ENCODE data around the gene FKBP11.

Gene FKBP11

GRCh38 chr12:48899651-48900050 is 25.6 kb downstream of the FKBP11 start:
- no peaks in the 10 kb centered on the region for H3K9me3 Mint-ChIP-seq
- no peak for TF ChIP-seq CTCF (IDR thresholded peaks at IDR 0.05; ENCODE audit: unreplicated experiment in 3 of 3)
- H3K27ac Mint-ChIP-seq: no peak overlapping the region
- H3K4me1 Mint-ChIP-seq: no peaks in the 10 kb centered on the region
- H3K27me3 Mint-ChIP-seq (ENCODE audit: low read depth): peaks cover 8% of the 10 kb centered on the region
- H3K36me3 Mint-ChIP-seq (ENCODE audit: low read depth): no peaks in the 10 kb centered on the region
- H3K4me3 Mint-ChIP-seq: no peak overlapping the region

- H3K27me3 Mint-ChIP-seq (ENCODE audit: low read depth): peaks cover 34% of the 10 kb centered on the region
- no peaks in the 10 kb centered on the region for H3K9me3 Mint-ChIP-seq
- peaks cover 5% of the 10 kb centered on the region for H3K4me1 Mint-ChIP-seq
- no peaks in the 10 kb centered on the region for H3K36me3 Mint-ChIP-seq (ENCODE audit: low read depth)
- H3K4me3 Mint-ChIP-seq: no peak overlapping the region
- H3K27ac Mint-ChIP-seq: no peak overlapping the region
- TF ChIP-seq CTCF (IDR thresholded peaks at IDR 0.05; ENCODE audit: unreplicated experiment in 3 of 3): no peak
These were observed 31.0 kb downstream of the FKBP11 start for GRCh38 chr12:48894271-48894670.

- TF ChIP-seq CTCF (IDR thresholded peaks at IDR 0.05; ENCODE audit: unreplicated experiment in 3 of 3): peak; percentile 93 to 97 (median 97)
- peaks cover 5% of the 10 kb centered on the region for H3K4me1 Mint-ChIP-seq
- no peaks in the 10 kb centered on the region for H3K36me3 Mint-ChIP-seq (ENCODE audit: low read depth)
- H3K27me3 Mint-ChIP-seq (ENCODE audit: low read depth): peaks cover 31% of the 10 kb centered on the region
- peak overlapping the region in 2 of 3 experiments; percentile 79 to 89 for H3K27ac Mint-ChIP-seq
- peak overlapping the region; percentile 66 to 75 (median 74) for H3K4me3 Mint-ChIP-seq
- no peaks in the 10 kb centered on the region for H3K9me3 Mint-ChIP-seq
These were observed 34.5 kb downstream of the FKBP11 start for GRCh38 chr12:48890657-48891418.

GRCh38 chr12:48889679-48890078 is 35.6 kb downstream of the FKBP11 start:
- no peak for TF ChIP-seq CTCF (IDR thresholded peaks at IDR 0.05; ENCODE audit: unreplicated experiment in 3 of 3)
- H3K4me1 Mint-ChIP-seq: peaks cover 5% of the 10 kb centered on the region
- no peaks in the 10 kb centered on the region for H3K9me3 Mint-ChIP-seq
- no peaks in the 10 kb centered on the region for H3K36me3 Mint-ChIP-seq (ENCODE audit: low read depth)
- H3K4me3 Mint-ChIP-seq: no peak overlapping the region
- peaks cover 26% of the 10 kb centered on the region for H3K27me3 Mint-ChIP-seq (ENCODE audit: low read depth)
- no peak overlapping the region for H3K27ac Mint-ChIP-seq

- Mint-ChIP-seq H3K9me3 (no peaks in the 10 kb centered on the region), H3K36me3 (ENCODE audit: low read depth) (no peaks in the 10 kb centered on the region)
These were observed 41.8 kb downstream of the FKBP11 start for GRCh38 chr12:48883305-48884161.

More at GRCh38 chr12:48883305-48884161, 41.8 kb downstream of the FKBP11 start:
- Mint-ChIP-seq H3K4me1 (peaks cover 33% of the 10 kb centered on the region), H3K27ac (peak overlapping the region; percentile 62 to 94 (median 80)), H3K27me3 (ENCODE audit: low read depth) (peaks cover 6% of the 10 kb centered on the region), H3K4me3 (peak overlapping the region in 2 of 3 experiments; percentile 16 to 30)
- no peak for TF ChIP-seq CTCF (IDR thresholded peaks at IDR 0.05; ENCODE audit: unreplicated experiment in 3 of 3)
